ENCODE measurements around the gene GCHFR. TPM values are rescaled to one million over a fixed set of nuclear protein-coding genes. Genes with fewer than 3 reads are reported as not detected.

GCHFR gene
- polyA plus RNA-seq, 1 of the 3 experiments (the other 2 are of a cell fraction) = 0.67 TPM

- TF ChIP-seq FOSL2 (IDR thresholded peaks at IDR 0.05; ENCODE audit: borderline replicate concordance, low read depth) = peak; percentile 78; the same call in 1 of the 2 replicates
- no peak for TF ChIP-seq TEAD4 (IDR thresholded peaks at IDR 0.05; ENCODE audit: borderline replicate concordance, insufficient read depth)
- no peak for TF ChIP-seq MEF2A (IDR thresholded peaks at IDR 0.05; ENCODE audit: borderline replicate concordance, low read depth)
- peak; percentile 94 for TF ChIP-seq NFIC (IDR thresholded peaks at IDR 0.05; ENCODE audit: borderline replicate concordance)
- TF ChIP-seq MXI1 (IDR thresholded peaks at IDR 0.05; ENCODE audit: low read depth, low read length) = no peak
- no peak for TF ChIP-seq SMC3 (IDR thresholded peaks at IDR 0.05; ENCODE audit: low read depth, low read length)
- TF ChIP-seq CHD2 (IDR thresholded peaks at IDR 0.05; ENCODE audit: low read length, partially characterized antibody) = no peak
- TF ChIP-seq EZH2phosphoT487 (IDR thresholded peaks at IDR 0.05; ENCODE audit: borderline replicate concordance, low read depth) = no peak
- TF ChIP-seq NRF1 (IDR thresholded peaks at IDR 0.05; ENCODE audit: low read depth, low read length) = no peak
- no peak for TF ChIP-seq EP300 (IDR thresholded peaks at IDR 0.05; ENCODE audit: borderline replicate concordance in 1 of 2, low read depth in 1 of 2, low read length in 1 of 2)
- TF ChIP-seq CTCF (IDR thresholded peaks at IDR 0.05) = no peak
- TF ChIP-seq FOXJ3 (CRISPR knock-in tag; IDR thresholded peaks at IDR 0.05) = no peak
- TF ChIP-seq TAF1 (IDR thresholded peaks at IDR 0.05; ENCODE audit: borderline replicate concordance, low read depth, low read length) = no peak
- no peak for TF ChIP-seq YY1 (IDR thresholded peaks at IDR 0.05; ENCODE audit: low read depth)
- 0 out of 2 replicates have a peak, but pooled peaks have one; percentile 25 for TF ChIP-seq PBX3 (IDR thresholded peaks at IDR 0.05)
- TF ChIP-seq RAD21 (IDR thresholded peaks at IDR 0.05; ENCODE audit: low read length) = no peak
Measured at GRCh38 chr15:40793216-40793989, 29.5 kb downstream of the GCHFR start (continued).

- ChIA-PET CTCF (interaction anchor here (1.5 to 1.9 kb wide), 2 partner anchors 14 to 206 kb away, joined by 3 to 9 read pairs; no protein-coding TSS in a partner anchor), POLR2A (no interaction called here)
- no peak for TF ChIP-seq CTCF (IDR thresholded peaks at IDR 0.05)
- no peak for TF ChIP-seq FOXJ3 (CRISPR knock-in tag; IDR thresholded peaks at IDR 0.05)
- no peak for TF ChIP-seq USF1 (IDR thresholded peaks at IDR 0.05; ENCODE audit: borderline replicate concordance, low read depth)
- no peak for DNase-seq
- peaks cover 11% of the 10 kb centered on the region for H3F3A ChIP-seq (replicated peaks; ENCODE audit: insufficient read depth)
- H3K79me2 ChIP-seq (ENCODE audit: insufficient read depth) = peaks cover 71% of the 10 kb centered on the region
- no peak overlapping the region for H3K4me3 ChIP-seq (ENCODE audit: low read depth in 2 of 2, low read length in 1 of 2)
- no peak overlapping the region for H2AFZ ChIP-seq (ENCODE audit: low read depth)
- no peaks in the 10 kb centered on the region for H3K9me3 ChIP-seq
- H3K4me2 ChIP-seq = no peak overlapping the region
- H3K4me1 ChIP-seq (ENCODE audit: control insufficient read depth in 1 of 2, insufficient read depth in 2 of 2, low read depth in 1 of 2, low read length in 1 of 2) = peaks cover 0 to 4% of the 10 kb centered on the region in 2 experiments; a peak in 1 of 4 replicates
- H3K9me2 ChIP-seq = no peaks in the 10 kb centered on the region
- H3K9ac ChIP-seq = no peak overlapping the region
- 91% methylated on average over 2 of the region's 2 CpGs for WGBS (ENCODE audit: low lambda C conversion rate)
- no peak overlapping the region for H3K27ac ChIP-seq (ENCODE audit: low read depth in 2 of 2, low read length in 1 of 2)
- H3K36me3 ChIP-seq (replicated peaks in 1 of 2; ENCODE audit: control insufficient read depth in 1 of 2, insufficient read depth in 2 of 2, low read length in 1 of 2) = peaks cover 0 to 5% of the 10 kb centered on the region in 2 experiments
- H3K27me3 ChIP-seq (ENCODE audit: insufficient read depth) = no peaks in the 10 kb centered on the region
- H4K20me1 ChIP-seq (ENCODE audit: insufficient read depth) = no peaks in the 10 kb centered on the region
Measured at GRCh38 chr15:40796041-40796440, 32.2 kb downstream of the GCHFR start.

Data from SK-N-SH (cell line).